Measurements from ENCODE around the gene NINJ2. TPM values are rescaled to one million over a fixed set of nuclear protein-coding genes. Genes with fewer than 3 reads are reported as not detected.

NINJ2 gene
- polyA plus RNA-seq, 3 donors = 1.4 to 30.5 (median 19.5) TPM

DNA sequence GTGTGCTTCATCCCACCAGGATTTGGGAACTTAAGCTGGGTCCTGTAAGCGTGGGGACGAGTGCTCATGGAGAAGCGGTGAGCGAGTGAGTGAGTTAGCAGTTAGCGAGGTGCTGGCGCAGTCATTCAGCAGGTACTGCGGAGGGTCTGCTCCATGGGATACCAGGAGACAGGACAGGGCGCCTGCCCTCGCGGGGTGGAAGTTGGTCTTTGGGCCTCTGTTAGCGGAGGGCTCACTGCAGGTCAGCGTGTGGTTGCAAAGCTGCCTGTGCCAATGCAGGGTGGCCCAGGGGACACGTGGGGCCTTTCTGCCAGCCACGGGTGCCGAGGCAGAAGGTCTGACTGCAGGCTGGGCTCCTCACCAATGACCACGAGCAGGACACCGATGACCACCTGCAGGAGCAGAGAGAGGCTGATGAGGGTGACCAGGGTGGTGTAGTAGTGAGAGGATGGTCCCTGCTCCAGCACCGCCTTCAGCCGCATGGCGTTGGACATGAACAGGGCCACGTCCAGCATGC lies 97.6 kb downstream of the NINJ2 start:
- 90 to 94% (median 94%) methylated on average over 21 of the region's 21 CpGs for WGBS, 3 donors
- no peak overlapping the region for H3K27ac ChIP-seq (ENCODE audit: low read depth, low read length)

DNA sequence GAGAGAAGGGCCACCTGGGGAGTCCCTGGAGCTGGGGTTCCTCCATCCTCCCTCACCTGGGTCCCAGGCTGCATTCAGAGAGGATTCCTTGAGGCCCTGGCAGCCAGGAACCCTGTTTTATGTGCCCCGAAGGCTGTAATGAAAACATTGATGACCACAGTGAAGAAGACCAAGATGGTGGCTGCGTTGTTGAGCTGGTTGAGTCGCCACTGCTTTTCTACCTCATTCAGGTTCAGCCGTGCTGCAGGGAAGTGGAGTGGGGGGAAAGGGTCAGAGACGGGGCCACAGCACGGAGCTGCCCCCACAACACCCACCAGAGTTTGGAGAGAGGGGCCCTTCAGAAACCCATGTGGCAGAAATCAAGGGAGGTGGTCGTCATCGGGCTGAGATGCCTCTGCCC lies 98.1 kb downstream of the NINJ2 start:
- no peak overlapping the region for H3K27ac ChIP-seq (ENCODE audit: low read depth, low read length)
- WGBS, 3 donors = 84 to 96% (median 86%) methylated on average over 8 of the region's 8 CpGs

DNA sequence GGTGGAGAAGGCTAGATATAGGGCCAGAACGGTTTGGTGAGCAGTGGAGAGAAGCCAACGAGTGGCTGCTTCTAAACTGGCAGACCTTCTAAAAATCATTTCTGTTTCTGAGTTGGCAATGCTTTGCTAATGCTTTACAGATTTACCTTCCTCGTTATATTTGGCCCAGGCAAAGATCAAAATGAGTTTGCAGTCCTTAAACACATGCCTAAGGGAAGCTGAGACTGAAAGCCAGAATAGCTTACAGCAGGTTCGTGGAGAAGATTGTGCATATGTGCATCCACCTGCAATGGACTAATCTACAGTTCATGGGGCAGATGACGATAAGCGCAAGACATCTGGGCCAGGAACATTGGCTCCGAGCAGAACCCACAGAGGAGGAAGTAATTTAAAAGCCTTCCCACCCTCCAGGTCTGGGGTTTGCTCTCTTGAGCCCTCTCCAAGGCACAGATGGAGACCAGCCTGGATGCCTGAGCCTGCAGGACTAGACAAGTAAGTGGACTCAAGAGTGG lies 99.4 kb downstream of the NINJ2 start:
- 50 to 64% (median 56%) methylated on average over 7 of the region's 7 CpGs for WGBS, 3 donors
- H3K27ac ChIP-seq (ENCODE audit: low read depth, low read length) = no peak overlapping the region

DNA sequence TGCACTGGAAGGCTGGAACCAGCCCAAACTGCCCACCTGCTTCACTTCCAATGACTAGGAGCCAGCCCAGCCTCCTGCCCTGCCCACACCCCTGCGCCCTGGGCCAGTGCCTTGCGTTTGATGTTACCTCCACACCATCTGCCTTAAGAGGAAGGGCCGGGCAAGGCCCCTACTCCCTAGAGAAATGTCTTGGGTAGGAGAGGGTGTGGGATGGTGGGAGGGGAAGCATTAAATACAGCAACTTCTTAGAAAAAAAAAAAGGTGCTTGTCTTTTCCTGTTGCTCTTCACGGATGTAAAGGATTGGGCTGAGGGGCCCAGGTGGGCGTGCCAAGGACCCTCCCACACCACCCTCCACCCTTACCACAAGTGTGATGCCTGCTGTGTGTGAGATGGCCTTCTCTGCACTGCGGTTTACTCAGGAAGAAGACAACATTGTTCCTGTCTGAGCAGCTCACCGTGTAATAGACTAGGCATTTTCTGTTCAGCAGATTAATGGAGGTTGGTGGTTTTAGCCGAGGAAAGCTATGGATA lies 99.9 kb downstream of the NINJ2 start:
- WGBS, 3 donors = 46 to 59% (median 50%) methylated on average over 8 of the region's 8 CpGs
- H3K27ac ChIP-seq (ENCODE audit: low read depth, low read length) = no peak overlapping the region

DNA sequence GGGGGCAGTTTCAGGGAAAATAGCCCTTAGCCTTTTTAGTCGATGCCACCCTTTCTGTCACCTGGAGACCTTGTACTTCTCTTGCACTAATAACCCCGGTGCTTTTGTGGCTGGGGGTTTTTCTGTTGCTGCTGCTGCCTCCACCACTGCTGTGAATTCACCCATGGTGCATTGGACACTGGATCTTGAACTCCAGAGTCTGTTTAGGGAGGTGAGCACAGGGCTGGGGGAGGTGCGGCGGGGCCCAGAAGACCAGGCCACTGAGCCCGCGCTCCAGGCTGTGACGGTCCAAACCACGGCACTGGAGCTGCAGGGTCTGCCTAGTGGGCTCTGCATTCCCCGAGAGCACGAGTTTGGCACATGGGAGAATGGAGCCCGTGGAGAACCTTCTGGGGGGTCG lies 100.6 kb downstream of the NINJ2 start:
- 84 to 87% (median 85%) methylated on average over 12 of the region's 12 CpGs for WGBS, 3 donors
- no peak overlapping the region for H3K27ac ChIP-seq (ENCODE audit: low read depth, low read length)

DNA sequence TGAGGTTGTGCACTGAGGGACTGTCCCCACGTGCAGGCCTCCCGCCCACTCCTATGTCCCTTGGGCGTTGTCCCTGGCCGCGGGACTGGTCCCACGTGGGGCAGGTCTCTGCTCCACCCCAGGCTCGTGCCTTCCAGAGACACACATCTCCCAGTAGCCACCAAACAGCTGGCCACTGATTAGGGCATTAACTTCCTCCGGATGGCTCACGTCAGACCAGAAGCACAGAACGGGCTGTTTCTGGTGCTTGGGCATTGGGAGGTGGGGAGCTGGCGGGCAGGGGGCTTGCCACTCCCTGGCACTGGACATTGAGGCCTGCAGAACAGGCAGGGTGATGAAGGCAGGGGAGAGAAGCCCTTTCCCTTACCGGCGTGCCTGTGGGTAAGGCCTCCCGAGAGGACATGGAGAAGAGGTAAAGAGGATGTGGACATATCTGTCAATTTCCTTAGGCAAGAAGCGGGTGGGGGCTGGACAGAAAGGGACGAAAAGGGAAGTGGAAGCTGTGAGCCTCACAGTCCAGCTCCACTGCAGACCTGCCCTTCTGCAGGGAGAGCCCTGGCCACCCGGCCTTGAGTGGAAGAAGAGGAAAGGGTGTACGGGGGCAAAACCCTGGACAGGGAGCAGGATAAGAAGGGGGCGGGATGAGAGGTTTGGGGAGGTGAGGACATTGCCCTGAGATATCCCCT lies 101.2 kb downstream of the NINJ2 start:
- WGBS, 3 donors = 31 to 77% (median 38%) methylated on average over 19 of the region's 19 CpGs
- no peak overlapping the region for H3K27ac ChIP-seq (ENCODE audit: low read depth, low read length)

DNA sequence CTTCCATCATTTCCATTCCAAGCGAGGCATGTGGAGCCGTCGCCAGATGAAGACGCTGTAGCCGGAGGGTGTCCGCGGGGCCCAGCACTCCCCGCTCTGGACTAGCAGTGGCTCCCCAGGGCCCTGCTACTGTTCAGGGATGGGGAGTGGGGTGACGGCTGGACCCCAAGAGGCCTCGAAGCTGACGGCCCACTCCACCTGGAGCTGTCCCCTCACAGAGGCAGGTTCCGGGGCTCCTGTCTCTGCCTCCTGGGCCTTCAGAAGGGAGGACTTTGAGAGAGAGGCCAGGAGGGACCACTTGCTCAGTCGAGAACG lies 101.9 kb downstream of the NINJ2 start:
- 84 to 88% (median 87%) methylated on average over 12 to 14 of the region's 14 CpGs for WGBS, 3 donors
- no peak overlapping the region for H3K27ac ChIP-seq (ENCODE audit: low read depth, low read length)

DNA sequence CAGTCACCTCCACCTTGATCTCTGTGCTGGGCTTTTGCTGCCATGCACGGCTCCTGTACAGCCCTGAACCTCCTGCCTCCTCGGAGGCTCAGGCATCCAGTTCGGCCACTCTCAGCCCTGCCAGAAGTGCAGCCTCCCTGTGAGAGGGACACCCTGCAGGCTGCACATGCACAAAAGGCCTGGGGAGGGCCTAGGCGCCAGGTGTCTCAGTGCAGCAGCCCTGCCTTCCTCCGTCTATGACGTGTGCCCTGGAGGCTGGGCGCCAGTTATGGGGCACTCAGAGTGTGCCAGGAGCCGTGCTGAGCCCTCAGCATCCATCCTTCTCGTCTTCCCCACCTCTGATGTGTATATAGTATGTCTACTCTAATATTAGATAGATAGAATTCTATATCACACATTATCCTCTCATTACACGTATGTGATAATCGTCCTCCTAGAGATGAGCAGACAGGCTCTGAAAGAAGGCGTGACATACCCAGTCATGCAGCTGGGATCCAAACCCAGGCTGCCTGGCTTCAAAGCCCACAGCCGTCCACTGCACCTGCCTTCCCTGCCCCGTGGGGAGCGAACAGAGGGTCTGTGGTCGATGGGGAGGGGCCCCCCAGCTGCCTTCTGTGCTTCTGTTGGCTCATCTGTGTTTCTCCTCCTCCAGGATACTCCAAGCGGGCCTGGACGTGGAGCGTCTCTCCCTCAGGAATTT lies 102.4 kb downstream of the NINJ2 start:
- H3K27ac ChIP-seq (ENCODE audit: low read depth, low read length) = no peak overlapping the region
- WGBS, 3 donors = 76 to 88% (median 87%) methylated on average over 19 of the region's 19 CpGs

DNA sequence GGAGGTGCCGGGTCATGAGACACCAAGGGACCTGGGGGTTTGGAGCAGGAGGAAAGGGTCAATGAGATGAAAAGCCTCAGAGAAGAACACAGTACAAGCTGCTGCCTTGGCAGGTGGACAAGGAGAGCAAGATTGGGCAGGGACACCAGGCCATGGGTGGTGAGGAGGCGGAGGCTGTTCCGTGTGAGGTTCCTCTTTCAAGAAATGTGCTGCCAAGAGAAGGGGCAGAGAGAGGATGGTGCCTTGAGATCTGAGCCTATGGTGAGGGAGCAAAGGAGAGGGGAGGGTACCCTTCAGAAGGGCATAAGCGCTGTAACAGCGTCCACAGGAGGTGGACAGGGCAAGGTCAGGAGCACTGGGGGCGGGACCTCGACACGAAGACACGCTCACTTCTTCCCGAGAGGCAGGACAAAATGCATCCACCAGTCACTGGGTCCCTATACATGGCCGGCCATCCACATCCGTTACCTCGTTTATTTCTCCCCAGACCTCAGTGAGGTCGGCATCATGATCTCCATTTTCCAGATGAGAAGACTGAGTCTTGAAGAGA lies 103.3 kb downstream of the NINJ2 start:
- 75 to 86% (median 85%) methylated on average over 14 of the region's 14 CpGs for WGBS, 3 donors

DNA sequence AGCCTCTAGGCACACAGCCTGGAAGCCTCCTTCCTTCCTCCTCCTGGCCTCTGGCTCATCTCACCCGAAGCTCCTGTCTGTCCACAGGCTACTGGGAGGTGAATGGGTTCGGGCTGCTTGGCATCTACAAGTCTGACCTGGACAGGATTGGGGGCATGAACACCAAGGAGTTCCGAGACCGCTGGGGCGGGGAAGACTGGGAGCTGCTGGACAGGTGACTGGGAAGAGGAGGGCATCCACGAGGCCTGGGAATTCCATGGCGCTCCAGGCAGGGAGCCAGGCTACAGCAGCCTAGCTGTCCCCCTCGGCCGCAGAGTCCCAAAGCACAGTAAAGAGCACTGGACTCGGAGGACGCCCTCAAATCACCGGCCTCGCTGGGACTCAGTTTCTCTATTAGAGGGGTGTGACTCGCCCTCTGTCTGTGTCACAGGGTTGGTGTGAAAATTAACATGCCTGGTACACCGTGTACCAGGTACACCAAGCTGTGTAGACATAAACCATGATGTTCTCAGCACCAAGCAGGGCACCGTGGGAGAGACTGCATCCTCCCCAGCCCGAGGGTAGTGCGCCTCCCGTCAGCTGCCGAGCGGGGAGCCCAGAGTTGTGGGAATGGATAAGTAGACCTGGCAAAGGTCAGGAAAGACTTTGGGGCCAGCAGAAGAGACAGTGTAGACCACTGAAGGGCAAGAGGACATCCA lies 103.9 kb downstream of the NINJ2 start:
- no peak overlapping the region for H3K27ac ChIP-seq (ENCODE audit: low read depth, low read length)
- 84 to 90% (median 89%) methylated on average over 21 of the region's 21 CpGs for WGBS, 3 donors

More for the DNA sequence above, 103.3 kb downstream of the NINJ2 start:
- no peak overlapping the region for H3K27ac ChIP-seq (ENCODE audit: low read depth, low read length)

DNA sequence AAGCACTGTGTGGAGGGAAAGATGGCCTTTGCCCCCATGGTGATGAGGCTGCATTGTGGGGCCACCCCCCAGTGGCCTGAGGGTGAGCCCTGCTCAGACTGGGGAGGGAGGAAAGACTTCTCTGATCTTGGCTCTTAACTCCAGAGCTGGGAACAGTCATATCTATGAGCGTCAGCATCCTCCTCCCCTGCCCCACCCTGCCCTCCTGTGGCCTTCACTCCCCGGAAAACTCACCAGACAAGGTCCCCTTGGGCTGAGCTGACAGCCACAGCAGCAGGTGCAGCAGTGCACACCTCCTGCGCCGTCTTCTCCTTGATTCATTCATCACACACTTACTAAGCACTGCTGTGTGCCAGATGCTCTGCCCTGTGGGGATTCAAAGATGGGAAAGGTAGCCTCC lies 104.7 kb downstream of the NINJ2 start:
- whole genome bisulfite sequencing, 3 donors = 43 to 80% (median 79%) methylated on average over 4 of the region's 4 CpGs
- no peak overlapping the region for H3K27ac ChIP-seq (ENCODE audit: low read depth, low read length)

DNA sequence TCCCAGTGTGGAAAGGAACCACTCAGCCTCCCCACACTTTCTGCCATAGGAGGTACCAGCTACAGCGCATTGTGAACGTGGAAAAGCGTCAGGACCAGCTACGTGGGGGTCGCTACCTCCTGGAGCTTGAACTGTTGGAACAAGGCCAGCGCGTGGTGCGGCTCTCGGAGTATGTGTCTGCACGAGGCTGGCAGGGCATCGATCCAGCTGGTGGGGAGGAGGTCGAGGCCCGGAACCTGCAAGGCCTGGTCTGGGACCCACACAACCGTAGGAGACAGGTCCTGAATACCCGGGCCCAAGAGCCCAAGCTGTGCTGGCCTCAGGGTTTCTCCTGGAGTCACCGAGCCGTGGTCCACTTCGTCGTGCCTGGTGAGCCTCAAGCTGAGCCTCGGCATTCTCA lies 106.7 kb downstream of the NINJ2 start:
- 87 to 94% (median 92%) methylated on average over 20 of the region's 20 CpGs for WGBS, 3 donors
- H3K27ac ChIP-seq (ENCODE audit: low read depth, low read length) = no peak overlapping the region

DNA sequence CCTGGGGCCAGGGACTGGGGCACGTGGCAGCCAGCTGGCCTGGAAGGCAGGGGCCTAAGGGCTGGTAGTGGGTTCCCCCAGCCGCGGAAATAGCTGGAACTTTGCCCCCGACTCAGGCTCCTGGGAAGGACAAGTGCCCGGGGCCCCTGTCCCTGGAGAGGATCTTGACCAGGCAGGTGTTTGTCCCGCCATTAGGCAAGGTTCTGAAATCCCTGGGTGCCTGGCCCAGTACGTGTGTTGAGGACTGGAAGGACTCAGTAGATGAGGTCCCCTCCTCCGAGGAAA lies 109.3 kb downstream of the NINJ2 start:
- WGBS, 3 donors = 73 to 82% (median 80%) methylated on average over 8 of the region's 8 CpGs
- no peak overlapping the region for H3K27ac ChIP-seq (ENCODE audit: low read depth, low read length)

DNA sequence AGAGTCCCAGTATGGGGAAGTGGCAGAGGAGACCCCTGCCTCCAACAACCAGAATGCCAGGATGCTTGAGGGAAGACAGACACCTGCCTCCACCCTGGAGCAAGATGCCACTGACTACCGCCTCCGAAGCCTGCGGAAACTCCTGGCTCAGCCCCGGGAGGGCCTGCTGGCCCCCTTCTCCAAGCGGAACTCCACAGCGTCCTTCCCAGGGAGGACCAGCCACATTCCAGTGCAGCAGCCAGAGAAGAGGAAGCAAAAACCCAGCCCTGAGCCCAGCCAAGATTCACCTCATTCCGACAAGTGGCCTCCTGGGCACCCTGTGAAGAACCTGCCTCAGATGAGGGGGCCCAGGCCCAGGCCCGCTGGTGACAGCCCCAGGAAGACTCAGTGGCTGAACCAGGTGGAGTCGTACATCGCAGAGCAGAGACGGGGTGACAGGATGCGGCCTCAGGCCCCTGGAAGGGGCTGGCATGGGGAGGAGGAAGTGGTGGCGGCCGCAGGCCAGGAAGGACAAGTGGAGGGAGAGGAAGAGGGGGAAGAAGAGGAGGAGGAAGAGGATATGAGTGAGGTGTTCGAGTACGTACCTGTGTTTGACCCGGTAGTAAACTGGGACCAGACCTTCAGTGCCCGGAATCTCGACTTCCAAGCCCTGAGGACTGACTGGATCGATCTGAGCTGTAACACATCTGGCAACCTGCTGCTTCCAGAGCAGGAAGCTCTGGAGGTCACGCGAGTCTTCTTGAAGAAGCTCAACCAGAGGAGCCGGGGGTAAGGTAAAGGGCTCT lies 109.8 kb downstream of the NINJ2 start:
- H3K27ac ChIP-seq (ENCODE audit: low read depth, low read length) = no peak overlapping the region
- WGBS, 3 donors = 61 to 77% (median 61%) methylated on average over 23 of the region's 23 CpGs

DNA sequence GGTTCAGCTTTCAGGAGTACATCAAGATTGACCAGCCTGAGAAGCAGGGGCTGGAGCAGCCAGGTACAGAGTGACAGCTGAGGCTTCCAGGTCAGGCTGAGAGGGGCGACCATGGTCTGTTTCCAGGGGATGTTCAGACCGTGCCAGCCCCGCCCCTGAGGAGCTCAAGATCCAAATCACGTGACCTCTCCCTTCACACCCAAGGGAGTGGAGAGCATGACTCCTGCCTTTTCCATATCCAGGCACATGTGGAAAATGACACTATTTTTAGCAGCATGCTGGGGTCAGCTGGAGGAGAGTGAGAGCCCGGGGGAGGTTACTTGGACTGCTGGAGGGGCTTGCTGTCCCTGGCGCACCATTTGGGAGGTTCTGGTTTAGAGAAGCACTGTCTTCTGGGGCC lies 110.8 kb downstream of the NINJ2 start:
- H3K27ac ChIP-seq (ENCODE audit: low read depth, low read length) = no peak overlapping the region
- WGBS, 3 donors = 49 to 57% (median 55%) methylated on average over 6 of the region's 6 CpGs

DNA sequence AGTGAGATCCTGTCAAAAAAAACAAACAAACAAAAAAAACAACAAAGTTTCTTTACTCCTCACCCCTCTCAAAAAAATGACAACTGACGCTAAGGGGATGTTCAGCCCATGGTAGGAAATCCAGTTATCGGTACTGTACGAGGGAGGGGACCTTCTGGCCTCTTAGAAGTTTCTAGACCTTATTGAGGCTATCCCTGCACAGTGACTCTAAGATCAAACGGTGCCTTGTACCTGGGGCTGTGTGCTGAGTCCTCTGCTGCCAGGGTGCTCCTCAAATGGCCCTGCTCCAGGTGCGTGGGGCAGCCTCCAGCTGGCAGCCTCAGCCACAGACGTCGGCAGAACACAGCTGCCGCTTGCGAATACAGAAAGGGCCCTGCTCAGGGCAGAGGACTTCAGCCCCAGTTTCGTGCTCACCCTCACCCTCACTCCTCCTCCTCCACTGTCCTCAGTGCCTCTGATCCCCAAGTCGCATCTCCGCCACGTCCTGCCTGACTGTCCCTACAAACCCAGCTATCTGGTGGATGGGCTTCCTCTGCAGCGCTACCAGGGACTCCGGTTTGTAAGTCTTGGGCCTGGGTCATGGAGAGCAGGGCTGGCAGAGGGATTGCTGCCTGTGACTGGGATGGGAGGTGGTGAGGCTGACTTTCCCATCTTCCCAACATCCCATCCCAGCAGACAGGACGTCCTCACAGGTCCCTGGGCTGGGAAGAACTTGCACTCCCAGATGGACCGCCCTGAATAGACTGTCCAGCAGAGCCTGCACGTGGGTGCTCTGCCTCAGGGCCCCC lies 112.6 kb downstream of the NINJ2 start:
- 70 to 82% (median 81%) methylated on average over 18 of the region's 18 CpGs for WGBS, 3 donors

DNA sequence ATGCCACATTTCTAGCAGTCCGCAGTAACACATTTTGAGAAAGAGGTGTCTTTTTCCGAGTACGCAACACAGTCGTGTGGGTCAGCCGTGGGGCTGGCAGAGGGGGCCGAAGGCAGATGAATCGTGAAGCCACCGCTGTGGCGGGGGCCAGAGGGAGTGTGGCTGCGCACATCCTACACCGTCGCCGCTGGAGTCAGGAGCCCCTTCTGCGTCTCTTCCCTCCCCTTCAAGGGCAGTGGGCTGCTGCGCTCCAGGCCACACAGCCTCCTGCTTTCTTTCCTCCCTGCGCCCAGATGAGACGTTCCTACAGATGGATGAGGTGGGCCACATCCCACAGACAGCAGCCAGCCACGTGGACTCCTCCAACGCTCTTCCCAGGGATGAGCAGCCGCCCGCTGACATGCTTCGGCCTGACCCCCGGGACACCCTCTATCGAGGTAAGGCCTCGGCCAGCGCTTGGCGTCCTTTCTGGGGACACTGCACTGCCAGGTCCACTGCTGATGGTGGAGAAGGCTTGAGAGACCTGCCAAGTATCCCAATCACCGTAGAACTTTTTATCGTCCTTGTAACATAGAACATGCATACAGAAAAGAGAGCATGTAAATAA lies 113.7 kb downstream of the NINJ2 start:
- no peak overlapping the region for H3K27ac ChIP-seq (ENCODE audit: low read depth, low read length)
- 86 to 91% (median 91%) methylated on average over 29 of the region's 29 CpGs for WGBS, 3 donors

More for the DNA sequence above, 112.6 kb downstream of the NINJ2 start:
- H3K27ac ChIP-seq (ENCODE audit: low read depth, low read length) = no peak overlapping the region
